ENCODE data around the gene POLA2. TPM values are rescaled to one million over a fixed set of nuclear protein-coding genes. Genes with fewer than 3 reads are reported as not detected.

POLA2 gene
- total RNA-seq: 1.4 and 1.5 TPM in 2 replicates

GRCh38 chr11:65261591-65262380 is at the start of gene POLA2:
Gene POLA2, plus strand, starts transcription at chr11:65261962. Its CDS starts 331 bp downstream, at chr11:65262293.

GRCh38 chr11:65314501-65315203 is 52.9 kb downstream of the POLA2 start, which contains the start of gene CDC42EP2:
Gene CDC42EP2, plus strand, starts transcription at chr11:65314866. Its CDS starts 6,033 bp downstream, at chr11:65320899.

Other genes with a start within 250 kb of the POLA2 start
- gene ARL2, start 247.8 kb upstream of the POLA2 start, total RNA-seq: 77.1 and 85.5 TPM in 2 replicates
- gene SNX15, start 234.5 kb upstream of the POLA2 start, total RNA-seq: 4.8 and 6.9 TPM in 2 replicates
- 5.0 and 6.4 TPM in 2 replicates for gene SAC3D1, start 220.8 kb upstream of the POLA2 start, total RNA-seq
- 23.9 and 27.7 TPM in 2 replicates for gene NAALADL1, start 203.4 kb upstream of the POLA2 start, total RNA-seq
- gene CDCA5, start 177.9 kb upstream of the POLA2 start, total RNA-seq: 0.85 and 1.2 TPM in 2 replicates
- 36.1 and 36.6 TPM in 2 replicates for gene ZFPL1, start 177.7 kb upstream of the POLA2 start, total RNA-seq
- gene VPS51, start 165.7 kb upstream of the POLA2 start, total RNA-seq: 150 and 176 TPM in 2 replicates
- 22.8 and 28.9 TPM in 2 replicates for gene TM7SF2, start 150.1 kb upstream of the POLA2 start, total RNA-seq
- 6.3 and 7.5 TPM in 2 replicates for gene ZNHIT2, start 144.3 kb upstream of the POLA2 start, total RNA-seq
- gene FAU, start 139.8 kb upstream of the POLA2 start, total RNA-seq: 477 and 542 TPM in 2 replicates
- 34.8 and 41.3 TPM in 2 replicates for gene MRPL49, start 139.6 kb upstream of the POLA2 start, total RNA-seq
- 16.8 and 18.1 TPM in 2 replicates for gene SYVN1, start 127.4 kb upstream of the POLA2 start, total RNA-seq
- not detected in 2 replicates for gene SPDYC, start 91.7 kb upstream of the POLA2 start, total RNA-seq
- gene CAPN1, start 80.0 kb upstream of the POLA2 start, total RNA-seq: 65.3 and 72.6 TPM in 2 replicates
- gene CDC42EP2, start 52.9 kb downstream of the POLA2 start, total RNA-seq: 15.0 and 23.2 TPM in 2 replicates
- gene DPF2, start 71.9 kb downstream of the POLA2 start, total RNA-seq: 26.5 and 27.7 TPM in 2 replicates
- 0.14 and 0.18 TPM in 2 replicates for gene TIGD3, start 92.8 kb downstream of the POLA2 start, total RNA-seq
- gene SLC25A45, start 120.7 kb downstream of the POLA2 start, total RNA-seq: 1.6 and 1.9 TPM in 2 replicates
- 15.8 and 27.3 TPM in 2 replicates for gene FRMD8, start 124.7 kb downstream of the POLA2 start, total RNA-seq
- gene NEAT1, start 160.8 kb downstream of the POLA2 start, total RNA-seq: 155 and 432 TPM in 2 replicates
- 9,122 and 13,115 TPM in 2 replicates for gene MALAT1, start 237.1 kb downstream of the POLA2 start, total RNA-seq